Heart right ventricle (tissue), 16 donors: Measurements from ENCODE around the gene DDC. TPM values are rescaled to one million over a fixed set of nuclear protein-coding genes. Genes with fewer than 3 reads are reported as not detected.

ENCODE experiments used
- ATAC-seq, 8 donors: fragments of 200-7000 bp; cut with Tn5 transposase; one replicate each; pipeline ENCODE4 v1.9.1; 2020; ENCODE audit warnings: mild to moderate bottlenecking in 8 of 8, moderate library complexity in 8 of 8, moderate number of reproducible peaks in 1 of 8
- DNase-seq, 2 donors: peaks; one replicate each; pipeline ENCODE4 v3.0.0-alpha.2; 2020
- H3K27ac ChIP-seq, 10 donors: fragments of 200-600 bp; sonication (generic) in 2 of 10; one replicate each; pipeline versions ENCODE4 v1.5.0 to v1.8.0; 2020 to 2022; ENCODE audit warnings: mild to moderate bottlenecking in 3 of 10
- H3K27me3 ChIP-seq, 7 donors: fragments of 200-600 bp; one replicate each; pipeline ENCODE4 v1.8.0; 2021 to 2022; ENCODE audit warnings: mild to moderate bottlenecking in 2 of 7
- H3K36me3 ChIP-seq, 9 donors: fragments of 200-600 bp; sonication (generic) in 1 of 9; one replicate each; pipeline versions ENCODE4 v1.5.0 to v1.8.0; 2020 to 2022; ENCODE audit warnings: mild to moderate bottlenecking in 2 of 9
- H3K4me1 ChIP-seq, 9 donors: fragments of 200-600 bp; sonication (generic) in 1 of 9; one replicate each; pipeline versions ENCODE4 v1.5.0 to v1.8.0; 2020 to 2022; ENCODE audit warnings: mild to moderate bottlenecking in 4 of 9
- H3K4me3 ChIP-seq, 10 donors: fragments of 200-600 bp; sonication (generic) in 2 of 10; one replicate each; pipeline versions ENCODE4 v1.5.0 to v1.8.0; 2020 to 2022; ENCODE audit warnings: mild to moderate bottlenecking in 7 of 10, moderate library complexity in 2 of 10
- H3K9me3 ChIP-seq, 11 donors: fragments of 200-600 bp in 10 of 11; sonication (generic) in 2 of 11; one replicate each; pipeline versions ENCODE4 v1.5.0 to v1.8.0; 2013 to 2022; ENCODE audit warnings: mild to moderate bottlenecking in 2 of 11, control low read depth in 1 of 11, moderate library complexity in 1 of 11
- CTCF ChIP-seq, 9 donors: fragments of 200-600 bp; sonication (generic) in 2 of 9; IDR thresholded peaks; one replicate each; pipeline versions ENCODE4 v1.5.0 to v1.8.0; 2021 to 2022; ENCODE audit warnings: antibody characterized with exemption in 9 of 9, mild to moderate bottlenecking in 5 of 9, moderate library complexity in 1 of 9
- WGBS, 2 donors: extraction: QIAGEN DNeasy Blood & Tissue Kit; methylation state at CpG; one replicate each; pipeline ENCODE4 v1.1.7; 2013; ENCODE audit warnings: inconsistent platforms in 1 of 2; 5-methylcytosine and 5-hydroxymethylcytosine counted together
- intact Hi-C, 10 donors: fragments of 100-400 bp; cut with DNase I; formaldehyde crosslinking; loops; one replicate each; pipeline versions ENCODE4 v1.11.1 to v1.14.2; 2022
- polyA plus RNA-seq, 2 donors: library from polyadenylated mRNA; stranded (reverse); fragments of 200-250 nt; gene quantifications; one replicate each; pipeline ENCODE4 v1.2.3, GENCODE V29; 2013
- total RNA-seq, 10 donors: library from RNA; stranded (reverse); fragmentation: NEBNext Ultra II Directional in 3 of 10; extraction: Animal tissue kit (Norgen Biotek cat#: 25700) in 3 of 10; gene quantifications; one replicate each; pipeline versions ENCODE4 v1.2.1 to v1.2.4, GENCODE V29; 2021 to 2023
- donor health status: Arrhythmogenic right ventricular cardiomyopathy.
- donor health status: ischemic (EF 13 %, LVEDD 7.1; RV severe dilation, severe dysfunction).
- donor health status: healthy with polysubstance abuse.
- donor health status: DM: no; HTN: yes; CAD: no.
- donor health status: DM: no; HTN: no; CAD: no.
- donor health status: ischemic (EF 25% LVEDD 6.9; RV normal size, moderate dysfunction).
- donor health status: ischemic (EF 25% LVEDD 5.7; RV mildly dilated, moderate dysfunction).
- donor health status: healthy.
- donor health status: DM: yes; HTN: yes; CAD: no.
- donor health status: Ischemic cardiomyopathy.
- donor health status: ischemic (EF 35%, LVEDD 5.7; RV mildly dilated, moderate dysfunction).
- donor health status: nonischemic (EF 11% LVEDD 7.7; RV severe dilation, severe dysfunction).
- donor health status: DM: yes; HTN: yes; CAD: no.
- donor health status: PGD.
- donor health status: ischemic (EF 29% LVEDD 5.4; RV normal size, mild dysfunction).
- donor health status: nonischemic (EF 23%, LVEDD 6.1; RV moderate dilation, normal function).

Gene DDC
- total and polyA plus RNA-seq, 12 donors, result not detected

GRCh38 chr7:50592940-50593339 is 27.7 kb upstream of the DDC start:
- Histone ChIP-seq H3K9me3 (no peaks in the 10 kb centered on the region), H3K27me3 (no peaks in the 10 kb centered on the region), H3K4me1 (peaks cover 0 to 3% (median 0%) of the 10 kb centered on the region in 9 donors), H3K4me3 (no peak overlapping the region), H3K27ac (no peak overlapping the region), H3K36me3 (peaks cover 0 to 75% (median 18%) of the 10 kb centered on the region in 9 donors)
- no peak for TF ChIP-seq CTCF (IDR thresholded peaks at IDR 0.05)
- intact Hi-C loops, result loop anchor here in 5 of 10 donors (10.0 kb wide), 3 partner anchors 118 to 552 kb away; no protein-coding TSS in a partner anchor
- no peak for DNase-seq
- 91 to 95% methylated on average over 13 of the region's 13 CpGs for WGBS, 2 donors
- no peak for ATAC-seq

- ATAC-seq, result no peak
- no peak overlapping the region for H3K4me3 ChIP-seq
- no peaks in the 10 kb centered on the region for H3K27me3 ChIP-seq
- DNase-seq, result no peak
- H3K36me3 ChIP-seq, result peaks cover 0 to 63% (median 11%) of the 10 kb centered on the region in 9 donors
- no peak for TF ChIP-seq CTCF (IDR thresholded peaks at IDR 0.05)
- intact Hi-C loops, result loop anchor here in 5 of 10 donors (10.0 kb wide), 3 partner anchors 117 to 553 kb away; no protein-coding TSS in a partner anchor
- H3K9me3 ChIP-seq, result no peaks in the 10 kb centered on the region
- peaks cover 0 to 6% (median 0%) of the 10 kb centered on the region in 9 donors for H3K4me1 ChIP-seq
- H3K27ac ChIP-seq, result no peak overlapping the region
- 88% methylated on average over 21 of the region's 21 CpGs for WGBS, 2 donors
Observed at GRCh38 chr7:50591480-50592438, 26.6 kb upstream of the DDC start.

- DNase-seq (no peak), ATAC-seq (no peak)
- no peak for TF ChIP-seq CTCF (IDR thresholded peaks at IDR 0.05)
- Histone ChIP-seq H3K4me1 (peaks cover 0 to 6% (median 0%) of the 10 kb centered on the region in 9 donors), H3K27ac (no peak overlapping the region), H3K4me3 (no peak overlapping the region), H3K36me3 (peaks cover 0 to 57% (median 11%) of the 10 kb centered on the region in 9 donors), H3K9me3 (no peaks in the 10 kb centered on the region), H3K27me3 (no peaks in the 10 kb centered on the region)
- whole genome bisulfite sequencing, 2 donors, result 94 to 96% methylated on average over 5 of the region's 5 CpGs
- intact Hi-C loops, result loop anchor here in 5 of 10 donors (10.0 kb wide), 3 partner anchors 116 to 554 kb away; no protein-coding TSS in a partner anchor
Observed at GRCh38 chr7:50591098-50591479, 25.9 kb upstream of the DDC start.

- intact Hi-C loops, result loop anchor here in 5 of 10 donors (10.0 kb wide), 3 partner anchors 116 to 554 kb away; no protein-coding TSS in a partner anchor
- H3K27me3 ChIP-seq, result no peaks in the 10 kb centered on the region
- H3K4me3 ChIP-seq, result no peak overlapping the region
- 97% methylated on average over 13 of the region's 13 CpGs for WGBS, 2 donors
- no peak for ATAC-seq
- TF ChIP-seq CTCF (IDR thresholded peaks at IDR 0.05), result no peak
- no peaks in the 10 kb centered on the region for H3K9me3 ChIP-seq
- H3K27ac ChIP-seq, result no peak overlapping the region
- peaks cover 0 to 51% (median 11%) of the 10 kb centered on the region in 9 donors for H3K36me3 ChIP-seq
- H3K4me1 ChIP-seq, result peaks cover 0 to 6% (median 0%) of the 10 kb centered on the region in 9 donors
- DNase-seq, result no peak
Observed at GRCh38 chr7:50590535-50590934, 25.3 kb upstream of the DDC start.
